ENCODE data around the gene APLP1. TPM values are rescaled to one million over a fixed set of nuclear protein-coding genes. Genes with fewer than 3 reads are reported as not detected.
A peak's percentile ranks its signal among the peaks of the same experiment; 100 is the strongest.

APLP1 gene
- total RNA-seq, 1 donor from 2014 or later = 2.4 TPM

DNA sequence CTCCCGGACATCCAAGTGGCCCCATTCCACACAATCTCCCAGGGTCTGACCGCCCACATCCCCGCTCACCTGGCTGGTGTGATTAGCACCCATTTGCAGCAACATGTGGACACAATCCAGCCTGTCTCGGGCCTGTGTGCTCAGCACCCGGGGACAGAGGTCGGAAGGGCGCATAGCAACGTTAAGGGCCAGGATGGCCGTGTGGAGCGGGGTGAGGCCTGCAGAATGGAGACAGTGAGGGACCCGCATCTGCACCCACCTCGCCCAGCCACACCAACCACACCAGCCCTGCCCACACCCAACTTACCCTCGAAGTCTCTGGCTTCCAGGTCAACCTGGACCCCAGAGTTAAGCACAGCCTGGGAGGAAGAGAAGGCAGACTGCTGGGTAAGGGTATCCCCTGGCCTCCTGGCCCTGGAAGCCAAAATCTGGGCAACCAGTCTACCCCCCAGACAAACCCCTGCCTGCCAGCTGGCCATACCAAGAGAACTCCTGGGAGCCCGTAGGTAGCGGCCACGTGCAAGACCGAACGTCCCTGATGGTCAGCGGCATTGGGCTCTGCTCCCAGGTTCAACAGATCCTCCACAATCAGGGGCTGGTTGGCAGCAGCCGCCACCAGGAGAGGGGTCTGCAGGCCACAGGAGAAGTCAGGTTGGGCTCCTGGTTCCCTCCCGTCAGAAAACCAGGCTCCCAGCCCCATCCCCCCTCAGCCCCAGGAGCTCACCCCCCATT lies 27.7 kb downstream of the APLP1 start:
- H3K9me3 Mint-ChIP-seq = no peaks in the 10 kb centered on the region
- intact Hi-C loops (cut with micrococcal nuclease) = no loop called here
- H3K27me3 Mint-ChIP-seq (ENCODE audit: insufficient read depth) = no peaks in the 10 kb centered on the region
- H3K27ac Mint-ChIP-seq = peak overlapping the region; percentile 44
- H3K4me1 Mint-ChIP-seq (ENCODE audit: low read depth) = peaks cover 13% of the 10 kb centered on the region
- H3K4me3 Mint-ChIP-seq = peak overlapping the region; percentile 77
- H3K36me3 Mint-ChIP-seq (ENCODE audit: low read depth) = peaks cover 46% of the 10 kb centered on the region
- DNase-seq (ENCODE audit: low spot score) = no peak

DNA sequence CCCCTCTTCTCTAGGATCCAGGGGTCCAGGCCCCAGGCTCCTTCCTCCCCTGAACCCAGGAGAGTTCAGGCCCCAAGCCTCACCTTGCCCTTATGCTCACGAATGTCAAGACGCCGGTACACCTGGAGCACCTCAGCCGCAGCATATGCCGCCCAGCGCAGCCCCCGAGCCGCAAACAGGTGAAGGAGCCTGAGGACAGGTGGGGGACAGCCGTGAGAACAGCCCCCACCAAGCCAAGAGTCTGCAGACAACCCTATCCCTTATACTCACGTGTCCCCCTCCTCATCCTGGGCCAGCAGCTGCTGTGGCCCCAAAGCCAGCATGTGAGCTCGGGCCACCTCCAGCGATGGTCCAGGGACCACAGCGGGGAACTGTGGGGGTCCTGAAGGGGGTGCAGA lies 28.3 kb downstream of the APLP1 start:
- intact Hi-C loops (cut with micrococcal nuclease) = no loop called here
- H3K4me3 Mint-ChIP-seq = peak overlapping the region; percentile 51
- no peaks in the 10 kb centered on the region for H3K9me3 Mint-ChIP-seq
- no peak overlapping the region for H3K27ac Mint-ChIP-seq
- H3K36me3 Mint-ChIP-seq (ENCODE audit: low read depth) = peaks cover 45% of the 10 kb centered on the region
- no peak for DNase-seq (ENCODE audit: low spot score)
- H3K27me3 Mint-ChIP-seq (ENCODE audit: insufficient read depth) = no peaks in the 10 kb centered on the region
- H3K4me1 Mint-ChIP-seq (ENCODE audit: low read depth) = peaks cover 13% of the 10 kb centered on the region

- H3K36me3 Mint-ChIP-seq (ENCODE audit: low read depth) = peaks cover 41% of the 10 kb centered on the region
- H3K27ac Mint-ChIP-seq = peak overlapping the region; percentile 80
- no peaks in the 10 kb centered on the region for H3K9me3 Mint-ChIP-seq
- peak overlapping the region; percentile 97 for H3K4me3 Mint-ChIP-seq
- H3K4me1 Mint-ChIP-seq (ENCODE audit: low read depth) = peaks cover 25% of the 10 kb centered on the region
- DNase-seq (ENCODE audit: low spot score) = no peak
- intact Hi-C loops (cut with micrococcal nuclease) = loop anchor here (2.0 kb wide), 1 partner anchor 17 kb away; no protein-coding TSS in a partner anchor
- H3K27me3 Mint-ChIP-seq (ENCODE audit: insufficient read depth) = no peaks in the 10 kb centered on the region
These were observed 29.5 kb downstream of the APLP1 start for GRCh38 chr19:35897706-35898451.

GRCh38 chr19:35898499-35898809 lies 30.1 kb downstream of the APLP1 start:
- peaks cover 31% of the 10 kb centered on the region for H3K4me1 Mint-ChIP-seq (ENCODE audit: low read depth)
- H3K27ac Mint-ChIP-seq = peak overlapping the region; percentile 98
- H3K9me3 Mint-ChIP-seq = no peaks in the 10 kb centered on the region
- intact Hi-C loops (cut with micrococcal nuclease) = loop anchor here (2.0 kb wide), 1 partner anchor 16 kb away; no protein-coding TSS in a partner anchor
- peaks cover 35% of the 10 kb centered on the region for H3K36me3 Mint-ChIP-seq (ENCODE audit: low read depth)
- DNase-seq (ENCODE audit: low spot score) = no peak
- peak overlapping the region; percentile 97 for H3K4me3 Mint-ChIP-seq
- no peaks in the 10 kb centered on the region for H3K27me3 Mint-ChIP-seq (ENCODE audit: insufficient read depth)

- Mint-ChIP-seq H3K4me3 (peak overlapping the region; percentile 97), H3K9me3 (no peaks in the 10 kb centered on the region), H3K4me1 (ENCODE audit: low read depth) (peaks cover 42% of the 10 kb centered on the region), H3K36me3 (ENCODE audit: low read depth) (peaks cover 31% of the 10 kb centered on the region), H3K27ac (peak overlapping the region; percentile 98), H3K27me3 (ENCODE audit: insufficient read depth) (no peaks in the 10 kb centered on the region)
- peak; percentile 85 for DNase-seq (ENCODE audit: low spot score)
- intact Hi-C loops (cut with micrococcal nuclease) = loop anchor here (1.0 to 5.0 kb wide), 11 partner anchors 15 to 252 kb away; partner anchors contain the start of genes COX6B1, POLR2I, THAP8 and WDR62
These were observed 31.3 kb downstream of the APLP1 start for GRCh38 chr19:35899547-35900214.

GRCh38 chr19:35901055-35901644 lies 32.8 kb downstream of the APLP1 start:
- no peak for DNase-seq (ENCODE audit: low spot score)
- Mint-ChIP-seq H3K9me3 (no peaks in the 10 kb centered on the region), H3K36me3 (ENCODE audit: low read depth) (peaks cover 23% of the 10 kb centered on the region), H3K27me3 (ENCODE audit: insufficient read depth) (no peaks in the 10 kb centered on the region), H3K4me3 (peak overlapping the region; percentile 97), H3K4me1 (ENCODE audit: low read depth) (peaks cover 40% of the 10 kb centered on the region), H3K27ac (peak overlapping the region; percentile 98)
- intact Hi-C loops (cut with micrococcal nuclease) = loop anchor here (5.0 kb wide), 1 partner anchor 254 kb away; the partner anchor contains the start of gene COX6B1

- Mint-ChIP-seq H3K27me3 (ENCODE audit: insufficient read depth) (no peaks in the 10 kb centered on the region), H3K4me3 (peak within 1 kb of the TSS; percentile 88), H3K36me3 (ENCODE audit: low read depth) (peaks cover 18% of the 10 kb centered on the region), H3K9me3 (no peaks in the 10 kb centered on the region), H3K27ac (peak within 1 kb of the TSS; percentile 90), H3K4me1 (ENCODE audit: low read depth) (peaks cover 40% of the 10 kb centered on the region)
- intact Hi-C loops (cut with micrococcal nuclease) = loop anchor here (1.0 to 5.0 kb wide), 3 partner anchors 93 to 255 kb away; partner anchors contain the start of genes ALKBH6, COX6B1 and SDHAF1
- peak; percentile 35 for DNase-seq (ENCODE audit: low spot score)
These were observed 33.7 kb downstream of the APLP1 start, which contains the start of gene HCST for GRCh38 chr19:35901854-35902661. Gene HCST (plus strand): TSS chr19:35902529. CDS start chr19:35902594, 65 bp downstream.

GRCh38 chr19:35902870-35903475 lies 34.6 kb downstream of the APLP1 start:
- intact Hi-C loops (cut with micrococcal nuclease) = loop anchor here (1.0 to 5.0 kb wide), 4 partner anchors 34 to 256 kb away; partner anchors contain the start of genes ALKBH6, COX6B1 and SDHAF1
- H3K36me3 Mint-ChIP-seq (ENCODE audit: low read depth) = peaks cover 9% of the 10 kb centered on the region
- H3K27me3 Mint-ChIP-seq (ENCODE audit: insufficient read depth) = no peaks in the 10 kb centered on the region
- H3K27ac Mint-ChIP-seq = peak overlapping the region; percentile 90
- H3K4me3 Mint-ChIP-seq = peak overlapping the region; percentile 88
- no peak for DNase-seq (ENCODE audit: low spot score)
- peaks cover 35% of the 10 kb centered on the region for H3K4me1 Mint-ChIP-seq (ENCODE audit: low read depth)
- H3K9me3 Mint-ChIP-seq = no peaks in the 10 kb centered on the region

GRCh38 chr19:35903550-35904179 lies 35.3 kb downstream of the APLP1 start:
- Mint-ChIP-seq H3K27me3 (ENCODE audit: insufficient read depth) (no peaks in the 10 kb centered on the region), H3K27ac (peak overlapping the region; percentile 90), H3K4me1 (ENCODE audit: low read depth) (peaks cover 35% of the 10 kb centered on the region), H3K36me3 (ENCODE audit: low read depth) (peaks cover 5% of the 10 kb centered on the region), H3K4me3 (peak overlapping the region; percentile 88), H3K9me3 (no peaks in the 10 kb centered on the region)
- intact Hi-C loops (cut with micrococcal nuclease) = loop anchor here (1.0 to 5.0 kb wide), 3 partner anchors 34 to 256 kb away; partner anchors contain the start of genes COX6B1 and SDHAF1
- DNase-seq (ENCODE audit: low spot score) = peak; percentile 88

- Mint-ChIP-seq H3K36me3 (ENCODE audit: low read depth) (no peaks in the 10 kb centered on the region), H3K27ac (peak overlapping the region; percentile 76), H3K27me3 (ENCODE audit: insufficient read depth) (no peaks in the 10 kb centered on the region), H3K9me3 (no peaks in the 10 kb centered on the region), H3K4me1 (ENCODE audit: low read depth) (peaks cover 43% of the 10 kb centered on the region), H3K4me3 (peak overlapping the region; percentile 27)
- intact Hi-C loops (cut with micrococcal nuclease) = loop anchor here (5.0 kb wide), 1 partner anchor 257 kb away; the partner anchor contains the start of gene COX6B1
- DNase-seq (ENCODE audit: low spot score) = no peak
These were observed 36.1 kb downstream of the APLP1 start for GRCh38 chr19:35904311-35905068.
